ENCODE results near the gene SFMBT2.

The SFMBT2 gene

GRCh38 chr10:7293378-7293920 is 117.4 kb downstream of the SFMBT2 start:
- no peak for DNase-seq

DNA sequence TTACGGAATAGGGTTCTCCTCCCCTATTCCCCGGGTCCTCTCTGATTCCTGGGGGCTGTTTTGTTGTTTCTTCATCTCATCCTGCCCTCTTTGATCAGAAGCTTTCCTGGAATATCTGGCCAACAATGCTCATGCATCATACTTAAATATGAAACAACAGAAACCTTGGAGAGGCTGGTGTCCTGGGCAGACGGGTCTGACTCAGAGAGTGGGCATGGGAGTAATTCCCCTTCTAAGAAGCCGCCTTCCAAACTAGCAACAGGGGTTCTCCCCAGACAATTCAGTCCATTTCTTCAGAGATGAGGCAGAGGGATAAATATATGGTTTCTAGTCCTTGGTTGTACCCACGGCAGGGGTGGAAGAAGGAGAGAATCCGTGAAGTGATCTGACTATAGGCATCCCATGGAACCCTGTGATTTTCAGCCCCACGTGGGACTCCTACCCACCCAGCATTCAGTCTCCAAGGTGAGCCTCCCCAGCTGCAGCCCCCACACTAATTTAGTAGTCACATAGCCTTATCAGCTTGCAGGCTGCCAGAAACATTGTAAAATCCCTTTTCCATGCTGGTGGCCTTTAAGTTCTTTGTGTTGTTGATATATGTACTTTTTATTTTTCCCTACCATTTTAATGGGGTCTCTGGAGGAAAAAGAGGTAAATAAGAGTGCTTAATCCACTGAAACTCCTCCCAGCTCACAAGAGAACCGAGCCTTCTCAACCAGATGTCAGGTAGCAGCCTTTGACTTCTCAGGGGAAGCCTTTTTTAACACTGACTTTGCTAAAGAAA is 119.2 kb downstream of the SFMBT2 start:
- no peak for DNase-seq

DNA sequence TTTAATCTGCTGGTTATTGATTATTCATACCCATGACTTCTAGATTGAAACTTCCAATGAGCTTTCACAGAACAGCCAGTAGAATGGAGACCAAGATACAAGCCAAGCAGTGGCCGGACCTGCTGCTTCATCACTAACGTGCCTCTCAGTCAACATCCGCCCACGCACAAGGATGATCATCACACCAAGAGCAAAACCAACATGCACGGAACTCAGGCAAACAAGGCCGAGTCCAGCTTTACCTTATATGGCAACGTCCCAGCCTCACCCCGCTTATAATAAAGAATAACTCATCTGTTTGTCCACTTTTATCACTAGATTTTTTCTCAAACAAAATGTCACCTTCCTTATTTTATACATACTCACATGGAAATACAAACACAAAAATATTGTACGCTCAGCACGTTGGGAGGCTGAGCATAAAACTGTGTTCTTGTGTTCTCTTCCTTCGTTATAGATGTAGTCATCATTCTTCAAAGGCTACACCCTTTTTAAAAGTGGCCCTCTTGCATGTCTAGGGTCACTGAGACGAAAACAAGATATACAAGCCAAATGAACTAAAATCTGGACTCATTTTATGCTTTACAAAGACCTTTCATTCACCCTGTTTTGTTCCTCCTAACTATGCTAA is 122.7 kb downstream of the SFMBT2 start:
- no peak for DNase-seq

- no peak for DNase-seq
Observed at GRCh38 chr10:7287377-7287776, 123.5 kb downstream of the SFMBT2 start.

GRCh38 chr10:7285522-7286322 is 125.1 kb downstream of the SFMBT2 start:
- no peak for DNase-seq

DNA sequence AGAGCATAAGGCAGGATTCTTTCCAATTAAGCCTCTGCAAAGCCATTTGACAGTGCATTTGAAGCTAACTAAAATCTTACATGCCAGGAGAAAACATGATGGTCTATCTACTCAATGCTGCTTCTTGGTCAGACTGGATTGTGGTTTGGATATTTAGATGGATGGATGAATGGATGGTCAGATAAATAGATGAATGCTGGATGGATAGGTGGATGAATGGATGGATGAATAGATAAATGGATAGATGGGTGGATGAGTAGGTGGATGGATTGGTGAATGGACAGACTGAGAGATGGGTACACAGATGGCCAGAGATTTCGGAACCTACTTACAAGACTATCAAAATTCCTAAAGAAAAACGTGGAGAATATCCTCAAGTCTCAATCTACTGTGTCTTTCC is 127.6 kb downstream of the SFMBT2 start:
- no peak for DNase-seq

GRCh38 chr10:7282457-7282856 is 128.4 kb downstream of the SFMBT2 start:
- no peak for DNase-seq

GRCh38 chr10:7281429-7281828 is 129.4 kb downstream of the SFMBT2 start:
- no peak for DNase-seq

DNA sequence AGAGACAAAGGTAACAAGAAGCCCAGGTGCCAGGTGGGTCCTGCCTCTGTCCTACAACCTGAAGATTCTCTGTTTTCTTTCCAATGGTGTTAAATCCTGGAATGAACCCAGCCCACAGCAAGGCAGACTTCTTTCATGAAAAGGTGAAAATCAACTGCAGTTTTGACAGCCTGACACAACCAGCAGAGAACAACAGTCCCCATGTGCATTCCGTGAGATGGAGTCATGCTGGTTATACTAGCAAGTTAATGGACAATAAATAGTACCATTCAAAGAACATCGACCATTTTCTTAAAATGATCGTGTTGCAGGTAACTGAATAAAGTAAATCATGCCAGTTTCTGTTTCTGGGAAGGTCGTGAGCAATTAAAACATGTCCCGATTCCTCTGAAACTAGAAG is 131.5 kb downstream of the SFMBT2 start:
- DNase-seq = no peak

GRCh38 chr10:7277867-7278266 is 133.0 kb downstream of the SFMBT2 start:
- no peak for DNase-seq

DNA sequence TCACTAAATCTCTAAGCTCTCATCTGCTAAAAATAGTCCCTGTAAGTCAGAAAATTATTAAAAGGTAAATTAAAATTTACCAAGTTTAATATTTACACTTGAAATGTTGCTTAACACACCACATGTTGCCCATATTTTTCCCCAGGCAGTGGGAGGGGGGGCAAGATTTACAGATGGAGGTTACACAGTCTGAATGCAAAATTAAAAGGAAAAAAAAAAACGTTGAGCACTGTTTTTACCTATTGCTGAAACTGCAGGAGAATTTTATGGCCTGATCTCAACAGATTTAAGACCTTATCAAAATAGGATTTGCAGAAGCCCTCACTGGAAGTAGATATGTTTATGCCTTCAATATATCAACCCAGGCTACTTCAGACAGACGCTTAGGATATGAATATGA is 133.4 kb downstream of the SFMBT2 start:
- DNase-seq = no peak

DNA sequence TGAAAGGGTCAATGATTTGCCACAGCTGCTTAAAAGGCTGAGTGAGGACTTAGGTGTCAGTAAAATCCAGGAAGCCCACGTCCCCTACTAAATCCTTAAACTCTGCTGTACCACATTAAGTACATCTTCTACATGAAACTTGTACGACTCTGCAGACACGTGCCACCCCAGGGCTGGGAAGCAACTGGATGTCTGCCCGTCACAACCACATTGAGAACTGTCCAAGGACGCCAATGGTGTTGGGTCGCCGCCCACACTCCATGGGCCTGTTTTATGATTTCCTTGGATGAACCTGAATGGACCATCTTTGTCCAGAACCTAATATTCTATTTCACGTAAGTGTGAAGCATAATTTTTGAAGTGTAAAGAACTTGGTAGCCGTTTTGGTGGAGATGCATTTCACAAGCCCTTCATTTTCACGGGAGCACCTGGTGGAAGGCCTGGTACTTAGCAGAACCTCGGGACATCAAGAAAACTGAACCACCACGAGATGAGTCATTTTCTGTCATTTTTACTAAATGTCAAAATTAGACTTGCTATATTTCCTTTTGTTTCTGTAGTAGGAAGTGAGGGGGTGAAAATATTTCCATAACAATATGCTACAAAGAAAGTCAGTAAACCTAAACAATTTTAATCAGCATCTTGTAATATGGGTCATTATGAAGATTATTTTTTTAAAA is 134.9 kb downstream of the SFMBT2 start:
- no peak for DNase-seq

DNA sequence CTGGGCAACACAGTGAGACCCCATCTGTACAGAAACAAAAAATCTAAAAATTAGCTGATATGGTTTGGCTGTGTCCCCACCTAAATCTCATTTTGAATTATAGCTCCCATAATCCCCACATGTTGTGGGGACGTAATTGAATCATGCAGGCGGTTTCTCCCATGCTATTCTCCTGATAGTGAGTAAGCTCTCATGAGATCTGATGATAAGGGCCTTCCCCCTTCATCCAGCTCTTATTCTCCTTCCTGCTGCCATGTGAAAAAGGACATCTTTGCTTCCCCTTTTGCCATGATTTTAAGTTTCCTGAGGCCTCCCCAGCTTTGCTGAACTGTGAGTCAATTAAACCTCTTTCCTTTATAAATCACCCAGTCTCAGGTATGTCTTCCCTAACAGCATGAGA is 136.5 kb downstream of the SFMBT2 start:
- no peak for DNase-seq

DNA sequence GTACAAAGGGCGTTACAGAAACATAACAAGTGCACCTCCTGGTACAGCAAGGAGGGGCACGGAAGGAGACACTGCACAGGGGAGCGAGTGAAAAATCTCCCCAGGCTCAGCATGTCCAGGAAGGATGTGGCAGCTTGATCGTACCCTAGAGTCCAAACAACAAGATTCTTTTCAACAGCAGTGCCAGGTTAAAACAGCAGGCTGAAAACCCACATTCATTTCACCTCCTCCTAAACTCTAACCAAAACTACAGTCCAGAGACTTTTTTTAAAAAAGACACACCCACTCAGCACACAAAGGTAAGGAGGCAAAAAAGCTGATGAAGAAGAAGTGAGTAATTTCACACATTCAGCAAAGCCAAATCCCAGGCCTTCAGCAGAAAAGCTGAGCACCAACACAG is 138.8 kb downstream of the SFMBT2 start:
- DNase-seq = no peak

DNA sequence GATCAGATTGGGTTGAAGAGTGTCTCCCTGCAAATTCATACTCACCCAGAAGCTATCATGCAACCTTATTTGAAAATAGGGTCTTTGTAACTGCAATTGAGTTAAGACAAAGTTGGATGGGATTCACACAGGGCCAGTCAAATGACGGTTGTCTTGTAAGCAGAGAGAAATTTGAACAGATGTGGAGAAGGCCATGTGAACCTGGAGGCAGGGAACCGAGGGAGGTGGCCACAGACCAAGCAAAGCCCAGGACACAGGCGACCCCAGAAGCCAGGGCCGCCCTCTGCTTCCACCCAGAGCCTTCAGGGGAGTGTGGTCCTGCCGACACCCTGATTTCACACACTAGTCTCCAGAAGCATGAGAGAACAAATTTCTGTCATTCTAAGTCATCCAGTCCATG is 140.8 kb downstream of the SFMBT2 start:
- no peak for DNase-seq

DNA sequence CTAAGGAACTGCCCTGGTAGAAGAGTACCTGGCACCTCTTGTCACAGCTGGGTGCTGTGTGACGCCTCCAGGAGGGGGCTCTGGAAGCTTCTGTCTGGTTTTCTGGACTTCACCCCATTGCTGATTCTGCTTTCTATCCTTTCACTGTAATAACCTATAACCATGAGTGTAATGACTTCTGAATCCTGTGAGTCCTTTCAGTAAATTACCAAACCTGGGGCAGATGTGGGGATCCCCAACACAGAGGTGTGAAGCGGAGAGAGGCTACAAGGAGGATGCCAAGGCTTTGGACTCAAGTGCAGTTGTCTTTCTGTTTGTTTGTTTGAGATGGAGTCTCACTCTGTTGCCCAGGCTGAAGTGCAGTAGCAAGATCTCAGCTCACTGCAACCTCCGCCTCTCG is 143.7 kb downstream of the SFMBT2 start:
- DNase-seq = no peak

- DNase-seq = no peak
Observed at GRCh38 chr10:7265396-7266123, 145.3 kb downstream of the SFMBT2 start.

DNA sequence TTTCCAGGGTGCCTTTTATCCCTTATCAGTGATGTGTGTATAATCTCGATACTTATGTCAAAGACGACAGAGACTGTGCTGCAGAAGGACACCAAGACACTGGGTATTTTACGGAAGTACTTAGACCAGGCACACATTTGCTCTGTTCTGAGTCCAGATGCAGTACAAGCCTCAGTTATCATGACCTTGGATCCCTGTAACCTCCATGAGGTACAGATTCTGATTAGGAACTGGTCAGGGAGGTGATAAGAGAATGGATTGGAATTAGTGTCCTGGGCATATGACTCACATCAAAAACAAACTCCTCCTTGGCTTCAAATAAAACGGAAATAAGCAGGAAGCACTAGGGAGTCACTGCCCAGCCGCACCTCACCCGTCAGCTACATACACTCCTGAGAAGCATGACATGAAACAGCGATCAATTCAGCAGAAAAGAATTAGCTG is 146.5 kb downstream of the SFMBT2 start:
- no peak for DNase-seq

DNA sequence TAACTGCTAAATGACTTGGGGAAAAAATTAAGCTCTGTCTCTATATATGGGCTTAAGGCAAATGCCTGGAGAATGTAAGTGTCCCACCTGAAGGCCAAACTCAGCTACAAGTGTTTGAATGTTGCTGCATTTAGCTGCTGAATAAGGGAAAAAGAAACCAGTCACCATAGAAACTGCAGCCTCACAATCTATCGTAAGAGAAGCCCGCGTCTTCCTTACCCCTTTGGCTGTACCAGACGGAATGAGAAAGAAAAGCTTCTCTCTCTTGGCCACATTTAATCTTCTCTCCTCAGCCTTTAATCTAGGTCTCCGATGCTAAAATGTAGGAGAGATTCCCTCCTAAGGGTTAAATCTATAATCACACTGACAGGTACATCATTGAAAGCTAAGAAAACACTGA is 147.2 kb downstream of the SFMBT2 start:
- no peak for DNase-seq

GRCh38 chr10:7261351-7261750 is 149.5 kb downstream of the SFMBT2 start:
- DNase-seq = peak; percentile 61

GRCh38 chr10:7260912-7261311 is 149.9 kb downstream of the SFMBT2 start:
- peak; percentile 29 for DNase-seq

DNA sequence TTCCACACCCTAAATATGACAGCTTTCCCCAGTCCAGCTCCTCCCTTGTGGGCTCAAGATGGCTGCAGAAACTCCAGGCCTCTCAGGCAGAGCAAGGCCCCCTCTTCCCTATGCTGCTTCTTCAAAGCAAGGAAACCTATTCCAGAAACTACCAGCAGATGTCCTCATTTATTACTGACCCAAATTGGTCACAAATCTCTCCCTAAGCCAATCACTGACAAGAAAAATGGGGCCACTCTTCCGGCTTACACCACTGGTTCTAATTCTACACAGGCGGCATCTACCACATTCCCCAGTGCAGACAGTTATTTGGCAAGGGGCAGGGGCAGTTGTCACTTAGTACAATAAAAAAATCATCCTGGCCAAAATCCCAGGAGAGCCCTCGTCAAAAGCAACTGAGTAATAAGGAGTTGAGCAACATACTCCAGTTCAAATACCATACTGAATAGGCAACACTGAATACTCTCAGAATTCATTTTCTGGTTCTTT is 150.4 kb downstream of the SFMBT2 start:
- peak; percentile 97 for DNase-seq

Data from fibroblast of skin of right biceps (primary cell).